Stimulated activated CD4-positive, alpha-beta T cell treated with anti-CD3 and anti-CD28 coated beads, TNF-alpha, amount 100 ng/mL, for 48 hours (primary cell): ENCODE measurements around the gene RBM12.

Source experiments
- DNase-seq, 3 donors: peaks; one replicate each; pipeline ENCODE4 v3.0.0-alpha.2; 2020; ENCODE audit warnings: low read depth in 3 of 3

The RBM12 gene

DNA sequence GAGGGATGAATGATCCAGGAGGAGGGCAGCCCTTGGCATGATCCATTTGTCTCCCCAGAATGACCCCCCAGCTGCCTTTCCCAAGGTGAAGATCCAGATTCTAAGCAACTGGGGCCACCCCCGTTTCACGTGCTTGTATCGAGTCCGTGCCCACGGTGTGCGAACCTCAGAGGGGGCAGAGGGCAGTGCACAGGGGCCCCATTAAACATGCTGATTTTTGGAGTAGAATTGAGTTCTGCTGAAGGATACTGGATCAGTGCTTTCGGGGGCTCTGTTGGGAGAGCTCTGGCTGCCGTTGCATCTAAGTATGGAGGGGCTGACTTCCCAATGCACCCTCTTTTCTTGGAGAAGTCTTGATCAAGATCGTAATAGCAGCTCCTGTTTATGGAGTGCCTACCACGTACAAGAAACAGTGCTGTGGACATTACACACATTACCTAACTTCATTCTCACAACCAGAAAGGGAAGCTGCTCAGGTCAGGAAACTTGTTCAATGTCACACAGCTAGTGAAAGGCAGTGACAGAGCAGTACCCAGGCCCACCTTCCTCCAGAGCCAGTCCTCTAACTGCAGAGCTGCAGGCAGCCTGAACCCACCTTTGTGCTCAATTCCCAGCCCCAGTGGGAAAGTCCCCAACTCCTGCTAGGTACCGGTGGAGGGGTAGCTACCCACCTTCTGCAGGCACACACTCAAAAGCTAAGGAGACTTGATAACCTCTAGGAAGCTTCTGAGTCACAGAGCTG, 43.7 kb downstream of the RBM12 start:
- no peak for DNase-seq

- DNase-seq = peak; percentile 67 to 78 (median 75)
These were observed 45.3 kb downstream of the RBM12 start for GRCh38 chr20:35619196-35620095.

DNA sequence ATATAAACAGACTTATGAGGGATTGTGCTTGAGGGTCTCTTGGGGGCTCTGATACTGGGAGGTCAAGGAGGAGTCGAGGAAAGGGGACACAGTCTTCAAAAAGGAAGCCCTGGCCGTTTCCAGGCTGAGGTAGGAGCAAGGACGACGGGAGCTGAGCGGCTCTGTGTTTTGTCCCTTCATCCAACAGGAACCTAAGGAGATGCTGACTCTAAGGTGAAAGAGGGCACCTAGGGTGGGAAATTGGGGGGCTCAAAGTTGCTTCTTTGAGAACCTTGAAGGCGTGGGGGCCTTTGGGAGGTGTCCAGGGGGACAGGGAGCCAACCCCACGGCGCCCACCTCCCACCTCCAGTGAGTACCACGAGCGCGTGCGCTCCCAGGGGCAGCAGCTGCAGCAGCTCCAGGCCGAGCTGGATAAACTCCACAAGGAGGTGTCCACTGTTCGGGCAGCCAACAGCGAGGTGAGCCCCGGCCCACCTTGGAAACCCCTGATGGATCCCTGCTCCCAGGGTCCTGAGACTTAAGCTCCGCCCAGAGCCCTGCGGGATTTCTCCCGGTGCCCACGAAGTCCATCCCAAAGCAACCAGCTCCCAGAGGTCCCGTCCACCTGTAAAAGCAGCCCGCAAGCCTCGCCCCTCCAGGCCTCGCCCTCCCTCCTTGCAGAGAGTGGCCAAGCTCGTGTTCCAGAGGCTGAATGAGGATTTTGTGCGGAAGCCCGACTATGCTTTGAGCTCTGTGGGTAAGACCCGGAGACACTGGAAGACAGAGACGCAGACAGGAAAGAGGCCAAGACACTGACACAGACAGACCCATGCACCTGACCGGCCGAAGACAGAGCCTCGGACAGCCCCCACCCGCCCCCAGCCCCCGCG, 46.2 kb downstream of the RBM12 start:
- DNase-seq = no peak

DNA sequence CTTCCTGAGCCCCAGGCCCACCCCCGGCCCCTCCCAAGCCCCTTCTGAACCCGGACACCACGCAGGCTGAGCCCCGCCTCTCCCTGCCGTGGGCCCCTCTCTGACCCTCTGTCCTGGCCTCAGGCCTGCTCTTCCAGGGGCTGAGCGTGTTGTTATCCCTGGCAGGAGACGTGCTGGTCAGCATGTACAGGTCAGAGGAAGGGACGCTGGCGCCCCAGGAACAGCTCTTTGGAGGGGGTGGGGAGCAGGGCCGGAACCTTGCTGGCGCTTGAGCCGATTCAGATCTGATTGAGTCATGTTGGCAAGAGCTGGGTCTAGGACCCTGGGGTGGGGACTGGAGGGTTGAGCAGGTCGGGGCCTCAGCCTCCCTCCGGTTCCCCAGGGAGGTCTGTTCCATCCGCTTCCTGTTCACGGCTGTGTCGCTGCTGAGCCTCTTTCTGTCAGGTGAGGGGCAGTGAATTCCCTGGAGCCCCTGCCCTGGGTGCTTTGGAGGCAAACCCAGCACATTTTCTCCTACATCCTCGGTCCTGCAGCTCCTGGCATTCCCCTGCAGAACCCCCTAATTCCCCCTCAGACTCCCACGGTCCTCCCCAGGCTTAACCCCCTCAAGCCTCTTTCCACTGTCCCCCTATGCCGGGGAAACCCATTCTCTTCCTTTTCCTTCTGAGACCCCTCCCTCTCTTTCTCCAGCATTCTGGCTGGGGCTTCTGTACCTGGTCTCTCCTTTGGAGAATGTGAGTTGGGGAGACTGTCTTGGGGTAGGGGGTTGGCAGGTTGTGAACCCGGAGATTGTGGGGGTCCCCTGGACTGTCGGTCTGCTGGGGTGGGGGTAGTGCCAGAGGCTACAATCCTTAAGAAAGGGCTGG, 47.1 kb downstream of the RBM12 start:
- peak in 1 of 3 donors; percentile 38 for DNase-seq

DNA sequence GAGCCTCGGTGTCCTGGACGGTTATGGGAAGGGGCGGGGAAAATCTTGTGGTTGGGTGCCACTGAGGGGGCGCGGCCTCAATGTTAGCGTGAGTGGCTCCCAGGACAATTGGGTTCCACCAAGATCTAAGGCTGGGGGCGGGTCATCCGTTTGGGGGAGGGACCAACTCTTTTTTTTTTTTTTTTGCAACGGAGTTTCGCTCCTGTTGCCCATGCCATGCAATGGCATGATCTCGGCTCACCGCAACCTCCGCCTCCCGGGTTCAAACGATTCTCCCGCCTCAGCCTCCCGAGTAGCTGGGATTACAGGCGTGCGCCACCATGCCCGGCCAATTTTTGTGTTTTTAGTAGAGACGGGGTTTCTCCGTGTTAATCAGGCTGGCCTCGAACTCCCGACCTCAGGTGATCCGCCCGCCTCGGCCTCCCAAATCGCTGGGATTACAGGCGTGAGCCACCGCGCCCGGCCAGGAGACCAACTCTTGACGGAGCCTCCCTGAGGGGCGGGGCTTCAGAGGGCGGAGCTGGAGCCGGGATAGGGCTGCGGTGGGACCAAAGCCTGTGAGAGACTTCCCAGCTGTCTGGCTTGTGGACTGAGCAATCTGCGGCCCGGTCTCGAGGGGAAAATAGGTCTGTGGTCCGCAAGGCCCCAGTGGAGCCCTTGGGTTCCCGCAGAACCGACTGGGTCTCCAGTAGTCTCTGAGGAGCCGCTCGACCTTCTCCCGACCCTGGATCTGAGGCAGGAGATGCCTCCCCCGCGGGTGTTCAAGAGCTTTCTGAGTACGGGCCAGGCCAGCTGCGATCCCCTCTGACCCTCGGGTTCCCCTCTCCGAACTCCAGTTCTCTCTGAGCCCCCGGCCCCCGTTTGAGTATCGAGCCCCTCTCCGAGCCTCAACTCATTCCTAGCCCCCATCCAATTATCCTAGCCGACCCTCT, 48.0 kb downstream of the RBM12 start:
- DNase-seq = peak in 2 of 3 donors; percentile 43 to 51

DNA sequence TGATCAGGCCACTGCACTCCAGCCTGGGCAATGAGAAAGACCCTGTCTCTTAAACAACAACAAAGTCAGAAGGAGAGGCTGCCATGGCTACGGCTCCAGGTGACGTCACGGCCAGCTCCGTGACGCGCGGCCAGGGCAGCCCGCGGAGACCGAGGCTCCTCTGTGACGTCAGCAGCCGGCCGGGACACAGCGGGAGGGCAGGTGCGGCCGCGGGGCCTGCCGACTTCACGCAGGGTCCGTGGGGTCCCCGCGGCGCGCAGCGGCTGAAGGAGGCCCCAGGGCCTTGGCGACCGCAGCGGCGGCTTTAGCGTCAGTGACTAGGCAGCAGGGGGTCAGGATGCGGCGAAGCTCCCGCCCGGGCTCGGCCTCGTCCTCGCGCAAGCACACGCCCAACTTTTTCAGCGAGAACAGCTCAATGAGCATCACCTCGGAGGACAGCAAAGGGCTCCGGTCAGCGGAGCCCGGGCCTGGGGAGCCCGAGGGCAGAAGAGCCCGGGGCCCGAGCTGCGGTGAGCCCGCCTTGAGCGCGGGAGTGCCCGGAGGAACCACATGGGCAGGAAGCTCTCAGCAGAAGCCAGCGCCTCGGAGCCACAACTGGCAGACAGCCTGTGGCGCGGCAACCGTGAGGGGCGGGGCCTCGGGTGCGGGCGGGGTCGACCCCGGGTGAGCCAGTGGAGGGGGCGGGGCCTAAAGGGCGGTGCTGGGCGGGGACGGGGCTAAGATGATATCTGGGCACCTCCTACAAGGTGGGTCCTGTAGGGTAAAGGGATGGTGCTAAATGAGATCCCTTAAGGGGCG, 48.8 kb downstream of the RBM12 start, which contains the start of gene SPAG4:
Gene SPAG4, plus strand, starts transcription at position 163 of the 798 bp plus-strand sequence. Its CDS starts 175 bp downstream, at position 338.
- peak; percentile 100 for DNase-seq

DNA sequence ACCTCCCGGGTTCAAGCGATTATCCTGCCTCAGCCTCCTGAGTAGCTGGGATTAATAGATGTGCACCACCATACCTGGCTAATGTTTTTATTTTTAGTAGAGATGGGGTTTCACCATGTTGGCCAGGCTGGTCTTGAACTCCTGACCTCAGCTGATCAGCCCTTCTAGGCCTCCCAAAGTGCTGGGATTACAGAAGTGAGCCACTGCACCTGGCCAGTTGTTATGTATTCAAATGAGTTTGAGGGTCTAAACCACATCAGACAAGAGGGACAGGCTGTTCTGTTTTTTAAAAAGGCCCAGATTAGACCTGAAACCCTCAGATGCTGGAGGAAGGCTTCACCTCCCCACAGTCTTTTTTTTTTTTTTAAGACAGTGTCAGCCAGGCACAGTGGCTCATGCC, 53.2 kb downstream of the RBM12 start:
- no peak for DNase-seq

GRCh38 chr20:35610833-35611427, 53.8 kb downstream of the RBM12 start:
- no peak for DNase-seq

DNA sequence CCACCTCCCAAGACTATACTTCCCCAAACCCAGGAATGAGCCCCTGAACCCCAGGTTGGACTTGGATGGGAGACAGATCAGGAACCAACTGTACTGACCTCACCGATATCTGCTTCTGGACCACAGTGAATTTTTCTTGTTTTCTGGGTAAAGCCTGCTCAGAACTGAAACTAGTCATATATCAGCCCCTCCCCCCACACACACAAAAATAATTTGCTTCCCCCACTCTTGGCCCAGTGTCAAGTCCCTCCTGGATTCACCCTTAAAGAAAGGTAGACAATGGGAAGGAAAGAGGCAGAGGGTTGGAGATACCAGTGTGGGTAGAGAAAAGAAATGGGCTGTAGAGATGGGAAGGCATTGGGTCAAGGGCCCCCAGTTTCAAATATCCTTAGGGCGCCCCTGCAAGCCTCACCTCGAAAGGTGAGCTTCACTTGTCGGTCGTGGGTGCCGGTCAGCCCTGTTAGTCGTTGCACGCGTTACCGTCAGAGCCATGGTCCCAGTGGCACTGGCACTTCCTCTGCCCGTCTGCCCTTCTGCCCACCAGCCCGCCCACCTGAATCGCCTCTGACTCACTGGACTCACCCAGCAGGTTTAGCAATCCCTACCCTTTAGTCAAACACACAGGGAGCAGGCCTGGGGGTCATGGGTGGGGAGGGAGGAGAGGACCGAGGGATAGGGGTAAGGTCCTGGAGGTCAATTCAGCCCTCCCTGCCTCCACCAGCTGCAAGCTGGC, 57.5 kb downstream of the RBM12 start:
- DNase-seq = no peak

GRCh38 chr20:35606127-35606526, 58.6 kb downstream of the RBM12 start:
- no peak for DNase-seq

- no peak for DNase-seq
These were observed 60.3 kb downstream of the RBM12 start for GRCh38 chr20:35604449-35604747.

DNA sequence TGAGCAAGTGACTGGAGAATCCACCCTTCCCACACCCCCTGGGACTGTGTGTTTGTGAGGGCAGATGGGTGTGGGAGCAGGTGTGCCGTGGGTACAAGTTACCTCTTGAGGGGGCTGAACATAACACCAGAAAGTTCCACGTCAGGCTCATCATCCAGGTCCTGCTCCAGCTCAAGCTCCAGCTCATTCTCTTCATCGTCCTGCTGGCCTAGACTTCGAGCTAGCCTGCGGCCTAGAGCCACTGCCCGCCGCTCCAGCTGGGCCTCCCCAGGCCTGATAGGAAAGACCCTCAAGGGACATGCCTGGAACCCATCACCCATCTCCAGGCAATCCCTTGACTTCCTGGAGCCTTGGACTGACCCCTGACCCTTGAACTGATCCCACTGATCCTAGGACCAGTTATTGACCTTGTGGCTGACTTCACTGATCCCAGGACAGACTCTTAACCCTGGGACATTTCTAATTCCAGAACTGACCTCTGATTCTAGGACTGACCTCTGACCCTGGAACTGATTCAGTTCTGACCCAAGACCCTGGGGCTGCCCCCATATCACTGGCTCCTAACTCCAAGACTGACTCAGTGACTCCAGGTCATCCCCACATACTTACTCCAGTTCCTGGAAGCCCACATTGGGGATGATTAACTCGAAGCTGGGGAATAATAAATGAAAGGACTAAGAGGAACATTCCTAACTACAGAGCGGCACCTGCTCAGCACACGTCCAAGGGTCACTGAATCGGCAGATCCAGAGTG, 60.8 kb downstream of the RBM12 start:
- no peak for DNase-seq

DNA sequence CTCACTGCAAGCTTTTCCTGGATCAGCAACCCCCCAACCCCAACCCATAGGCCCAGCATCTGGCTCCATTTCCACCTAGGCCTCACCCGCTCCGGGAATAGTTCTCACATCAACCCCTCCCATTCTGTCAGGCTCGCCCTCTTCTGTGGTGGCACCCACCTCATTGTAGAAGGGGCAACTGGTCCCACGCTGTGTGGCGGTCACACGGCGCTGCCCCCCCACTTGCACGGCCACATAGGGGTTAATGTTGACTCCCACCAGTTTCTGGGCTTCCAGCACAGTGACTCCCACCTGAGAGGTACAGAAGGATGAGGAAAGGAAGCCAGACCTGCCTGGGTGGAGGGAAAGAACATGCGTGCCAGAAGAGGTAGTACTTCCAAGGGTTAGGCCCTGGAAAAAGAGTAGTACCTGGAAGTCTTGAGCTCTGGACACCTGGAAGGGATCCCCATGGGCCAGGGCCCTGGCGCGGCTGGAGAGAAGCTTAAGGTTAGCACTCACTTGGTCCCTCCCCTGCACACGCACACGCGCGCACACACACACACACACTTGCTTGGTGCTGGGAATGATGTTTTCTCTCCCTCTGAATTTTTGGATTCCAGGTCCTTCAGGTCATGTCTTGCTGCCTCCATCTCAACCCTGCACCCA, 61.7 kb downstream of the RBM12 start:
- no peak for DNase-seq

DNA sequence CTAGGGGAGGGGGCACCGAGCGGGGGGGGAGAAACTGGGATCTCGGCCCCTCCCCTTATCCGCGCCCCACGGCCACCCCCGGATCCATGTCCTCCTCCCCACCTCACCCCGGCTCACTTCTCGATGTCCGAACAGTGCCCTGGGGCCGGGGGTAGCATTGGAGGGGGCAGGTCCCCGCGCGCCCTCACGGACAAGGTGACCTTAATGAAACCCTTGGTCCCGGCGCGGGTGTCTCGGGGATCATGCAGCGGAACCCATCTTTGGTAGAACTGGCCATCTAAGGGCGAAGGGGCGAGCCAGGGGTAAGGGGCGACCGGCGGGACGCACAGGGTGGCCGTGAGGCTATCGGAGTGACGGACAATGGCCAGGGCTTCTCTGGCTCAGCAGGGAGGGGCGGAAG, 62.7 kb downstream of the RBM12 start:
- no peak for DNase-seq

GRCh38 chr20:35600993-35601973, 63.4 kb downstream of the RBM12 start:
- DNase-seq = peak; percentile 62 to 70 (median 66)
